Measurements from ENCODE around the gene TAC4. TPM values are rescaled to one million over a fixed set of nuclear protein-coding genes. Genes with fewer than 3 reads are reported as not detected.

The TAC4 gene
- total RNA-seq, 1 experiment from 2014 or later = not detected

GRCh38 chr17:49843774-49844350 is 4.0 kb downstream of the TAC4 start:
- no peak for DNase-seq (ENCODE audit: low spot score)

GRCh38 chr17:49842846-49843245 is 5.0 kb downstream of the TAC4 start:
- no peak for DNase-seq (ENCODE audit: low spot score)

DNA sequence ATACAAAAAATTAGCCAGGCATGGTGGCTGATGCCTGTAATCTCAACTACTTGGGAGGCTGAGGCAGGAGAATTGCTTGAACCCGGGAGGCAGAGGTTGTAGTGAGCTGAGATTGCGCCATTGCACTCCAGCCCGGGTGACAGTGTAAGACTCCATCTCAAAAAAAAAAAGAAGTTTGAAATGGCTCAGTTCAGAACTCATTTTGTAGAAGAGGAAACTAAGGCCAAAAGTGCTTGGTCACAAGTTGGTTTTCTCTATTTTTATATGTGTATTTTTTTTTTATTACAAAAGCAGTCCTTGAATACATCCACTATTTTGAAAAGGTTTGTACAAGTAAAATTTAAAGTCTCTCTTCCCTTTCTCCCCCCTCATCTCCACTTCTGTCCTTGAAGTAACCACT is 5.5 kb downstream of the TAC4 start:
- no peak for DNase-seq (ENCODE audit: low spot score)

- DNase-seq (ENCODE audit: low spot score) = no peak
Measured at GRCh38 chr17:49841548-49841947, 6.3 kb downstream of the TAC4 start.

DNA sequence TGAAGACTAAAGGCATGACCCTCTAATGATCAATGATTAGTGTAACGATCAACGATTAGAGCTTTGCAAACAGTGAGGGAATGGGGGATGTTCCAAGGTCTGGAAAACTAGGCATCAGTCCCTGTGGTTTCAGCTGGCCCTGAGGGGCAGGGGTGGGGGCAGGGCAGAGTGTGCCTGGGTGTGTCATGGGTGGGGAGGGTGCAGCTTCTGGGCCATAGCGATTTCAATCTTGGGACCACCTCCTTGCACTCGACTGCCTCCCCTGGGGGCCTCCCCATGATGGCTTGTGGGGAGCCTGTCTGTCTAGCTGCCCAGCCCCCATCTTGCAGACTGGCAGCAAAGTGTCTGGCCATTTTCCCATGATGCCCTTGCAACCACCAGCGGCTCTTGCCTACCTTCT is 8.4 kb downstream of the TAC4 start:
- DNase-seq (ENCODE audit: low spot score) = no peak

DNA sequence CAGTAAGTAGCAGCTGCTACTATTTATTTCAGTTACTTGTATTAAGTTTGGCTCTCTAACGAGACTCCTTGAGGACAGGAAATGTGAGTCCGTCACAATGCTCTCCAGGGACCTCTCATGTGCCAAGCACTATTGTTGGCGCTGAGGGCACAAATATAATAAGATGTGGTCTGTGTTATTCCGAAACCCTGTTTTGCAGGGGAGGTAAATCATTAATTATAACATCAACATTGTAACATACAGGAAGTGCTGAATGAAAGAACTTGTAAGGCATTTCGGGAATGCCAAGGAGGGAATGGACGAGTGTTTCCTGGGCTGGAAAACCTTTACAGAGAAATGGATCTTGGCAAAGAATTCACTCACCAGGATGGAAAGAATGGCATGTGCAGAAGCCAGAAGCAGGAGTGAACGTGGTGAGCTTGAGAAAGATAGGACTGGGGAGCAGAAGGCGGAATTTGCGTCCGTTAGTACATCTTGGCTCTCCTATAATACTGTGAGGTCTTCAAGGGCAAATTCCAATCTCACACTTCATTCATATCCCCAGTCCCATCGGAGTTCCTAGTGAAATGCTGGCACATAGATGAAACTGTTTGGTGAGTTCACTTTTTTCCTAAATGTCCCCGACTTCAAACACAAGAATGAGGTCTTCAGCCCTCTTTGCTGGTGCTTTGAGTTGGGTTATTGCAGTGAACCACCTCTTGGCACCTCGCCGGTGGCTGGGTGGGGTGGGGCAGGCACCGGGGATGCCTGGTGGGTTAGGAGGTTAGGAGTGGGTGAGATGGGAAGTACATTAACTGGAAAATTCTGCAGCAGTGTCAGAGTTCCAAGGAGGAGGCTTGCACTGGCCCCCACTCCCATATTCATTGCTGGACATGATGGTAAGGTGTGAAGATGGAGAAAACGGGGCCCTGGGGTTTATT is 11.5 kb downstream of the TAC4 start:
- DNase-seq (ENCODE audit: low spot score) = peak; percentile 66

- DNase-seq (ENCODE audit: low spot score) = no peak
Measured at GRCh38 chr17:49835472-49835871, 12.4 kb downstream of the TAC4 start.

DNA sequence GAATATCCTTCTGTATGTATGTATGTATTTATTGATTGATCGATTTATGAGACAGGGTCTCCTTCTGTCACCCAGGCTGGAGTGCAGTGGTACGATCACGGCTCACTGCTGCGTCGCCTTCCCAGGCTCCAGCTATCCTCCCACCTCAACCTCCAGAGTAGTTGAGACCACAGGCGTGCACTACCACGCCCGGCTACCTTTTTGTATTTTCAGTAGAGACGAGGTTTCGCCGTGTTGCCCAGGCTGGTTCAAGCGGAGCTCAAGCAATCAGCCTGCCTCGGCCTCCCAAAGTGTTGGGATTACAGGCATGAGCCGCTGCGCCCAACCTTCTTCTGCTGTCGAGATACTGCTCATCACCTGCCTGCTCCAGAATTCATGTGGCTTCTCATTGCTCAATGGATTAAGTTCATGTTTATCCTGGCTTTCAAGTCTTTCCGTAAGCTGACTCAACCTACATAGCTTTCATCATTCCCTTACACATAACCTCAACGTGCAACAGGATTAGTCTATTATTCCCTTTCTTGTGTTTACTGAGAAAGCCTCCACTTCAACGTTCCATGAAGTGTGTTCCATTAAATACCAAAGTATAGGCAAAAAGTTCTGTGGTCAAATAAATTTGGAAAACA is 13.6 kb downstream of the TAC4 start:
- DNase-seq (ENCODE audit: low spot score) = no peak

DNA sequence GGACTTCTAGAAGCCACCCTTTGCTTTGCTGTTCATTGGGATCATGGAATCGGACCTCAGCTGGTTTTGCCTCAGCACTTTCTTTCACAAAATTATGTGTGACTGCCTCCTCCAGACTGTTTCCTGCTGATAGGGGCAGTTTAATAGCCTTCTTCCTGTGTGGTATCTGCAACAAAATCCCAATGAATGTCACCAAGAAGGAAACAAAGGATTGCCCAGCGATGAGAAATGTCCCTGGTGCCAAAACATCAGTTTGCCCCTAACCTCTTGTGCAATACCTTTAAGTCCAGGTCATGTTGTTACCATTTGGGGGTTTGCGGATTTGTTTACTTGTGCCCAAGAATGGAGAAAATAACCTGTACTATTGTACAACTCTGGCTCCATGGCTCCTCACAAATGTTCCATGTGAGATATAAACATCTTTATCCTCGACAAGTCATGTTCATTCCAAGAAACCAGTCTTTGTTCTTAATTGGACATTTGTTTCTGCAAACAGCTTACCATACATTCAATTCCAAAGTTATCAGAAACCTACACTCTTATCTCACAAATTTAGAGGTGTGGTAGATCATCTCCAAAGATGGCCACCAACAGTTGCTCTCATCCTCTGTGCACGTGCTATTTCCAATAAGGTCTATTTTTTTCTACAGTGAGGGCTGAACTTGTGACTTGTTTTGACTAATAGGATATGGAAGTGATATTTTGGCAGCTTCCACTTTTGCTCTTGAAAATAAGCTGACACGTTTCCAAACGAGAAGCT is 14.8 kb downstream of the TAC4 start:
- DNase-seq (ENCODE audit: low spot score) = no peak

GRCh38 chr17:49830605-49831004 is 17.3 kb downstream of the TAC4 start:
- peak; percentile 63 for DNase-seq (ENCODE audit: low spot score)

- DNase-seq (ENCODE audit: low spot score) = peak; percentile 23
Measured at GRCh38 chr17:49829026-49829425, 18.8 kb downstream of the TAC4 start.

GRCh38 chr17:49828325-49828724 is 19.5 kb downstream of the TAC4 start:
- DNase-seq (ENCODE audit: low spot score) = peak; percentile 76

GRCh38 chr17:49825645-49826044 is 22.2 kb downstream of the TAC4 start:
- DNase-seq (ENCODE audit: low spot score) = no peak

DNA sequence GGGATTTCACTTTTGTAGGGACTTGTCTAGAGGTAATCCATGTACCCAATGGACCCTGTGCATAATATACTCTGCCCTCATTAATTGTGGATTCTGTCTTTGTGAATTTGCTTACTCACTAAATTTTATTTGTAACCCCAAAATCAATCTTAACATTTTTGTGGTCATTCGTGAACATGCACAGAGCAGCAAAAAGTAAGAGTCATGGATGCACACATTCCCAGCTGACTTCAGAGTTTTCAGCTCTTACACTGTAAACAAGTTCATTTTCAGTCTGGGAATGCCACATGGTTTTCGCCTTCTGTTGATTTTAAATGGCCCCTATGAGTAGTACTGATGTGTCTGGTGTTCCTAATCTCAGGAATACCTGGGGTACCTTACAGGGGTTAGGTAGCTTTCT is 24.3 kb downstream of the TAC4 start:
- DNase-seq (ENCODE audit: low spot score) = no peak

DNA sequence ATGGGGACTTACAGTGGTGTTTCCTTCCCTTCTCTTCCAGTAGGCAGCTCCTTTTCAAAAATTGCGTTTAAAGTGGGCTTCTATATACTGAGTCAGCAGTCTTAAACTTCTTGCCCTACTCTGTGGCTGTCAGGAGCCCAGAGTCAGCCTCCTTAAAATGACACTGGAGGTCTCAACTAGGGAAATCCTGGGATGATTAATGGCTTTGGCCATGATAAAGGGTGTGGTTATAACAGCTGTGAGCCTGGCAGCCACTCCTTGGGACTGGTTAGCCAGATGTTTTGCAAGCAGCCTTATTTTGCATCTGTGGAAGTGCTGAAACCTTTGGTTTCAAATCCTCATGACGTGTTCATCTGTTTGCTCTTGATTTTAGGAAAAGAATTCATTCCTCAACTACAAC is 25.0 kb downstream of the TAC4 start:
- DNase-seq (ENCODE audit: low spot score) = no peak

DNA sequence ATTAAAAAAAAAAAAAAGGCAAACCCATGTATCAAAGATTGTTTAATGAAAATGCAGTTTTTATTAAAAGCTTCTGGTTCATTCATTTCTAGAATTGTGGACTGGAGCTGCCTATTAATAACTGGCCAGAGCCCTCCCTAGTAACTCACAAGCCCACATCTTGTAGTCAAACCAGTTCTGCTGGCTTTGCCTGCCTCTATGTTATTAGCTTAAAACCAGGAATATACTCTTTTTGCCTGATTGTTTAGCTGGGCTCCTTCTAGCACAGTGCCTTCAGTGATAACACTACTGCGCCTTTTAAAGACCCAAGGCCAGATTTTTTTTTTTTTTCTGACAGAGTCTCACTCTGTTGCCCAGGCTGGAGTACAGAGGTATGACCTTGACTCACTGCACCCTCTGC is 26.0 kb downstream of the TAC4 start:
- DNase-seq (ENCODE audit: low spot score) = no peak

DNA sequence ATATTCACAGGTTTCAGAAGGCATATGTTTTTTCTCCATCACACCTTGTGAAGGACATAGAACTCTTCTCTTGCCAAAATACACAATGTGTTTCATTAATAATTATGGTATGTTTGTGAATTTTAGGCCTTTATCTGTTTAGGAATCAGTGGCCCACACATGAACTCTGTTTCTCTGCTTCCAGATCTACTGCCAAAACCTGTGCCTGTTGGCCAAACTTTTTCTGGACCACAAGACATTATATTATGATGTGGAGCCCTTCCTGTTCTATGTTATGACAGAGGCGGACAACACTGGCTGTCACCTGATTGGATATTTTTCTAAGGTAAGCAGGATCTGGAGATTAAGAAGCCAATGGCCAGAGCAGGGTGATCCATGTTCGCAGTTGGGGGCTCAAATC is 26.4 kb downstream of the TAC4 start:
- DNase-seq (ENCODE audit: low spot score) = no peak

DNA sequence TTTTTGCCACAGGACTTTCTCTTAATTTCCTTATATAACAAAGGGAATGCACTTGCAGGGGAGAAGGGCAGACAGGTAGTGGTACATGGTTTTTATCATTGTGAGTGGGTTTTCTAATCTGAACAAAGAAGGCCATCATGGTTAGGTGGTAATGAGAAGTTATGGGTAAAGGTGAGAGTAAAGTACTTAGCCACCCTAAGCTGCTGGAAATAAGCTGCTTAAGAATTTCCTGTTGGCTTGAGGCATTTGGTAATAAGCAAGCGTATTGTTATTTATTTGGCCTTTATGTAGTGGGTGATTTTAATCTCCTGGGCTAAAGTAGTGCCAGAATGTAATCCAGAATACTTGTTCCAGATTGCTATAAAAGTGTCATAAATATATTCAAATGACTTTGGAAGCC is 27.1 kb downstream of the TAC4 start:
- no peak for DNase-seq (ENCODE audit: low spot score)

GRCh38 chr17:49819651-49820050 is 28.2 kb downstream of the TAC4 start:
- no peak for DNase-seq (ENCODE audit: low spot score)

GRCh38 chr17:49819138-49819537 is 28.7 kb downstream of the TAC4 start:
- DNase-seq (ENCODE audit: low spot score) = no peak

DNA sequence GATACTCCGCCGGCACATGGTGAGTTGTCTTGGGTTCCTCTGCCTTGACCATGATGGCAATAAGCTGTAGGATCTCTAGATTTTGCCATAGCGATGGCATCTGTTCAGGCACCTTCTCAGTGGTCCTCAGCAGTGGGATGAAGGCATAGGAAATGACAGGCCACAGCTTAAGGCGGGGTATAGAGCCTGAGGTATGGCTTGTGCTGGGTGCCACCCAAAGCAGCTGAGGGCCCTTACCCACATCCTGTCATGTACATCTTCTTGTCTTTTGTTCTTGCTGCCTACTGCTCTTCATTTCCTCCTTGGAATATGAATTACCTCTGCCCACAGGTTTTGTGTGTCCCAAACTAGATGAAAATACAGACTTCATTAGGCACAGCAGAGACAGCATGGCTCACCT is 29.9 kb downstream of the TAC4 start:
- DNase-seq (ENCODE audit: low spot score) = no peak

DNA sequence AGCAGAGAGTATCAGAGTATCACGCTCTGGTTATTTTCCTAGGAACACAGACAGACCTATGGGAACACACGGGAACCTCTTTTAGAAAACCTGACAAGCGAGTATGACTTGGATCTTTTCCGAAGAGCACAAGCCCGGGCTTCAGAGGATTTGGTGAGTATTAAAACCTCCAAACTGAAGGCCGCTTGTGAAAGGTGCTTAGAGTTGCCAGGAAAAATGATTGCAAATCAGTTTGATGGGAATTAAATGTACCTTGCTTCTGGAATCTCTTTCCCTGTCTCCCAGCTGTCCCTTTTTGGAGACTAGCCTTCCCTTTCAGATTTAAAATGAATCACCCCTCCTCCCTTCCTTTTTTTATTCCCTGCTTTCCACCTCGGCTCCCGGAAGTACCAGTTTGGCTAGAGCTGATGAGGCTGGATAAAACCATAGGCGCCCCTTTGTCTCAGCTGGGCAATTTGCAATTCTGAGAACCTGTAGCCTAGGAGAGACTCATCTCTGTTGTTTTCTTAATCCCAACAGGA is 32.0 kb downstream of the TAC4 start:
- no peak for DNase-seq (ENCODE audit: low spot score)
